Activated naive CD8-positive, alpha-beta T cell treated with anti-CD3 and anti-CD28 coated beads, Interleukin-2, amount 10 ng/mL, durations not matched to agents 7 days and 5 days (primary cell): ENCODE results near the gene MEIG1. TPM values are rescaled to one million over a fixed set of nuclear protein-coding genes. Genes with fewer than 3 reads are reported as not detected.
A peak's percentile ranks its signal among the peaks of the same experiment; 100 is the strongest.
"Not testable (repeated sequence)": the region's sequence is repeated elsewhere in the genome, so short reads cannot be mapped to it uniquely, and the experiment has no call there.

Experiments used
- ATAC-seq: fragments of 150-1000 bp; cut with Tn5 transposase; one replicate; pipeline ENCODE4 v1.10.0; 2021; ENCODE audit warnings: low read depth, moderate library complexity
- POLR2A ChIA-PET: fragments of 350-600 bp; sonication (Branson Sonifier 250); formaldehyde crosslinking; loops from one replicate; lab custom pipeline; 2021; ENCODE audit warnings: antibody characterized with exemption; lab: Charles Lee
- DNase-seq: peaks from one replicate; pipeline ENCODE4 v3.0.0; 2021
- H3K27ac Mint-ChIP-seq: one replicate; pipeline ENCODE4 v1.8.0; 2022; ENCODE audit warnings: mild to moderate bottlenecking, mixed read lengths
- H3K27me3 Mint-ChIP-seq: one replicate; pipeline ENCODE4 v1.8.0; 2022; ENCODE audit warnings: mild to moderate bottlenecking, moderate library complexity, mixed read lengths
- H3K36me3 Mint-ChIP-seq: one replicate; pipeline ENCODE4 v1.8.0; 2021; ENCODE audit warnings: mild to moderate bottlenecking, mixed read lengths
- H3K4me1 Mint-ChIP-seq: one replicate; pipeline ENCODE4 v1.8.0; 2021; ENCODE audit warnings: mixed read lengths
- H3K4me3 Mint-ChIP-seq: one replicate; pipeline ENCODE4 v1.8.0; 2022; ENCODE audit warnings: mild to moderate bottlenecking, moderate library complexity, mixed read lengths
- H3K9me3 Mint-ChIP-seq: one replicate; pipeline ENCODE4 v1.8.0; 2021; ENCODE audit warnings: mixed read lengths
- total RNA-seq, 2 experiments: library from RNA; stranded (reverse); gene quantifications; one replicate each; pipeline ENCODE4 v1.2.3, GENCODE V29; 2021

MEIG1 gene
- total RNA-seq, 2 experiments from 2014 or later, result 0.78 to 0.88 TPM

GRCh38 chr10:14942147-14942949, 16.8 kb upstream of the MEIG1 start:
- H3K4me3 Mint-ChIP-seq, result not testable (repeated sequence)
- H3K27ac Mint-ChIP-seq, result peak overlapping the region; percentile 79

DNA sequence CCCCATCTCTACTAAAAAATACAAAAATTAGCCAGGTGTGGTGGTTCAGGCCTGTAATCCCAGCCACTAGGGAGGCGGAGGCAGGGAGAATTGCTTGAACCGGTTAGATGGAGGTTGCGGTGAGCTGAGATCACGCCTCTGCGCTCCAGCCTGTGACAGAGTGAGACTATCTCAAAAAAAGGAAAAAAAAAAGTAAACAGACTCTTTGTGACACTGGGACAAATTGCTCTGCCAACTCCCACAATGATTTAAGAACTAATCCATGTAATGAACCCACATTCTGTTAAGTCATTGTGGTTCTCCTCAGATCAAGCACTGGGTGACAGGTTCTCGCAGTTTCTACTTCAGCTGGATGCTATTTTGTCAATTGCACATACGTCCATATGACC, 16.2 kb upstream of the MEIG1 start:
- peaks cover 15% of the 10 kb centered on the region for H3K4me1 Mint-ChIP-seq
- H3K9me3 Mint-ChIP-seq, ATAC-seq, H3K27me3 Mint-ChIP-seq, DNase-seq, POLR2A ChIA-PET, H3K27ac Mint-ChIP-seq, H3K4me3 Mint-ChIP-seq: not testable (repeated sequence)
- H3K36me3 Mint-ChIP-seq, result peaks cover 33% of the 10 kb centered on the region

More at GRCh38 chr10:14942147-14942949, 16.8 kb upstream of the MEIG1 start:
- POLR2A ChIA-PET, result interaction anchor here (0.6 kb wide), 1 partner anchor 18 kb away, joined by 3 read pairs; no protein-coding TSS in a partner anchor
- not testable (repeated sequence) for DNase-seq, H3K27me3 Mint-ChIP-seq, H3K9me3 Mint-ChIP-seq, ATAC-seq
- H3K4me1 Mint-ChIP-seq, result peaks cover 15% of the 10 kb centered on the region
- H3K36me3 Mint-ChIP-seq, result peaks cover 33% of the 10 kb centered on the region

- DNase-seq, result no peak
- H3K4me1 Mint-ChIP-seq, result peaks cover 23% of the 10 kb centered on the region
- POLR2A ChIA-PET, result interaction anchor here (0.6 kb wide), 1 partner anchor 40 kb away, joined by 9 read pairs; no protein-coding TSS in a partner anchor
- H3K36me3 Mint-ChIP-seq, result peaks cover 38% of the 10 kb centered on the region
- no peaks in the 10 kb centered on the region for H3K27me3 Mint-ChIP-seq
- H3K27ac Mint-ChIP-seq, result no peak overlapping the region
- no peak overlapping the region for H3K4me3 Mint-ChIP-seq
- ATAC-seq, result no peak
- H3K9me3 Mint-ChIP-seq, result no peaks in the 10 kb centered on the region
Observed at GRCh38 chr10:14945108-14945507, 14.1 kb upstream of the MEIG1 start.

DNA sequence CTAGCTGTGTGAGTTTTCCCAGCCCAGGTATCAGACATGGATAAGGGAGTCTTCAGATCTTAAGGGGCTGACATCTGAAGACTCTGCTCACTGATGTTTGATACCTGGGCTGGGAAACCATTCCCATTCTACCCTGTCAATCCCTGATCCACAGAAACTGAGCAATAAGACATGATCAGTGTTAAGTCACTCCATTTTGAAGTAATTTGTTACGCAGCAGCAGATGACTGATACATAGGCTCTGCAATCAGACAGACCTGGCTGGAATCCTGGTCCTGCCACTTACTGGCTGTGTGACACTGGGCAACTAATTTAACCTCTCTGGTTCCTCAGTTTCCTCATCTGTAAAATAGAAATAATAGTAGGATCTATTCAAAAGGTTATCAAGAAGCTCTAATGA, 11.9 kb upstream of the MEIG1 start:
- H3K36me3 Mint-ChIP-seq, result peaks cover 45% of the 10 kb centered on the region

DNA sequence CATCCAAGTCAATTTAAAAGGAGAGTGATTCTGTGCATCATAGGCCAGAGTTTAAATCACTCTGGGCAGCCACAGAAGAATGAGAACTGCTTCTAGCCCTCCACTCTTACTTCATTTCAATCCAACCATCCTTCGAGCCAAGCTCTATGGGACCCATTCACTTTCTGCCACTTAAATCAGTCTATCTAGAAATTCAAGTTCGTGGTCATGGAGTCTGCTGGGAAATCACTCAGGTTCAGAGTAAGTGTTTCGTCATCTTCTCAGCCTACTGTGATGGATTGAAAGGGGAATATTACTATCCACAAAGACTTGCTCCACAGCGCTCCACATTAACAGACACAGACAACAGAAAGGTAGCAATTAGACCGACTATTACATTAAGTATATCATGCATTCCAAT, 9.9 kb upstream of the MEIG1 start:
- Mint-ChIP-seq H3K4me1 (peaks cover 37% of the 10 kb centered on the region), H3K9me3 (no peaks in the 10 kb centered on the region), H3K36me3 (peaks cover 45% of the 10 kb centered on the region), H3K27me3 (no peaks in the 10 kb centered on the region), H3K4me3 (peak overlapping the region; percentile 20), H3K27ac (peak overlapping the region; percentile 13)
- POLR2A ChIA-PET, result interaction anchor here (1.5 kb wide), 1 partner anchor 10 kb away, joined by 5 read pairs; the partner anchor contains the start of gene MEIG1
- ATAC-seq, result no peak
- DNase-seq, result no peak

More for the DNA sequence above, 11.9 kb upstream of the MEIG1 start:
- Mint-ChIP-seq H3K27ac (no peak overlapping the region), H3K4me3 (no peak overlapping the region), H3K4me1 (peaks cover 36% of the 10 kb centered on the region), H3K9me3 (no peaks in the 10 kb centered on the region), H3K27me3 (no peaks in the 10 kb centered on the region)
- no peak for DNase-seq
- POLR2A ChIA-PET, result no interaction called here
- no peak for ATAC-seq

DNA sequence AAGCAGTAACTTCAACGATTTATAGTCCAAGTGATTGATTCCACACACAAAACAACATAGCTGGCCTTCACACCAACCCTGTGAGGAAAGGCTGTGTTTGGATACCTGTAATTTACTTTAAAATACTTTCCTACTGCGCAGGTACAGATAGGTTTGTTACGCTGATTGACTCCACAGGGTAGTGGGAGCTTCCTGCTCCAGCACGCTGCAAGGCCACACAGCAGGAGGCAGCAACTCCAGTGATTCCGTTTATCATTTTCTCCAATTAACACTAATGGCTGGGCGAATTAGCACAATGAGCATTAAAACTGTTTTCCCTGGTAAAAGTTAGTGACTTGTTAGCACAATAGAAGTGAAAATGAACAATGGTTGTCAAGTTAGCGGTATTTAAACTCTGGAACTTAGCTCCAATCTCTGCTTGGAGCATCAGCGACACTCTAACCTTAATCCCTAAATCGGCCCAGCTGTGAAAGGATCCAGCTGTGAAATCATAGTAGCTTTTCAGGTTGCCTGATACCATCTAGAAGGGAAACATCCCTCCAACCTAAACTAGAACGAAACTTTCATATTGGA, 6.3 kb upstream of the MEIG1 start:
- POLR2A ChIA-PET, result interaction anchor here (0.7 to 3.2 kb wide), 13 partner anchors 9 to 390 kb away, joined by 3 to 26 read pairs (median 4); partner anchors contain the start of genes CDNF, HSPA14, MSANTD7 and SUV39H2
- peaks cover 50% of the 10 kb centered on the region for H3K4me1 Mint-ChIP-seq

GRCh38 chr10:14953424-14954000, 5.7 kb upstream of the MEIG1 start:
- H3K4me3 Mint-ChIP-seq, result peak overlapping the region; percentile 89
- H3K36me3 Mint-ChIP-seq, result peaks cover 27% of the 10 kb centered on the region
- H3K4me1 Mint-ChIP-seq, result peaks cover 50% of the 10 kb centered on the region
- peak overlapping the region; percentile 89 for H3K27ac Mint-ChIP-seq
- ATAC-seq (peak; percentile 47), DNase-seq (no peak)
- POLR2A ChIA-PET, result interaction anchor here (0.7 to 3.2 kb wide), 13 partner anchors 8 to 391 kb away, joined by 3 to 26 read pairs (median 4); partner anchors contain the start of genes CDNF, HSPA14, MSANTD7 and SUV39H2
- no peaks in the 10 kb centered on the region for H3K9me3 Mint-ChIP-seq
- H3K27me3 Mint-ChIP-seq, result no peaks in the 10 kb centered on the region

More for the DNA sequence above, 6.3 kb upstream of the MEIG1 start:
- H3K27ac Mint-ChIP-seq, result peak overlapping the region; percentile 89
- no peak for ATAC-seq
- H3K36me3 Mint-ChIP-seq, result peaks cover 33% of the 10 kb centered on the region
- DNase-seq, result no peak
- peak overlapping the region; percentile 89 for H3K4me3 Mint-ChIP-seq
- H3K27me3 Mint-ChIP-seq, result no peaks in the 10 kb centered on the region
- H3K9me3 Mint-ChIP-seq, result no peaks in the 10 kb centered on the region

DNA sequence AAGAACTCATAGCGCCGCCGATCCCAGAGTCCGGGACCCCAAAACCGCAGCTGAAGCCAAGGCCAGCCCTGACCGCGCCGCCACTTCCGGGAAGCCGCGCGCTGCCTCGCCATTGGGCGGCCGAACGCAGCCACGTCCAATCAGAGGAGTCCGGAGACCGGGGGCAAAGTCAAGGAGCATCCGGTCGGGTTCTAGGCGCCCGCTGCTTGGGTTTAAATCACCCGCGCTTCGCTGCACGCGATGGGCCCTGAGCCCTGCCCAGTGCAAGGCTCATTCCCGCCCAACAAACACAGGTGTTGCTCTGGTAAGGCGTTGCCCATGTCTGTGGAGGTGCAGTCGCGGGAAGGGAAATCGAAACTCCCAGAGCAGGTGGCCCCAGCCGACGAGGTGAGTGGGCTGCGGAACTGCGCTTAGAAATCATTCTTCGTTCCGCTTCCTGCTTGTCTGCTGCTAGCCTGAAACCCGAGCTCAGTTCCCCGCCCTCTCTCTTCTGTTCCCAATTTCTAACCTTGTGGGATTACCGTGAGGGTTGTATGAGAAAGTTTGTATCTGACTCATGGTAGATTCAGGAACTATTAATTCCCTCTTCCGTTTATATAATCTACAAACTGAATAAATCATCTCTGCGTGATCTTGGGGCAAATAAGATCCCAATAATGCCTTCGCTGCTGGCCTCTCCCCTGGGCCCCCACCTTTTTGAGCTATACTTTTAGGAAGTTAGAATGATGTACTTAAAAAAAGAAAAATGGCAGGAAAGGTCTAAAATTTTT, 5.0 kb upstream of the MEIG1 start, which contains the start of gene DCLRE1C:
Gene DCLRE1C (minus strand): TSS at position 96 of the 770 bp plus-strand sequence. CDS start 86 bp downstream, at position 10.
- Mint-ChIP-seq H3K4me3 (peak within 1 kb of the TSS; percentile 89), H3K9me3 (no peaks in the 10 kb centered on the region), H3K27ac (peak within 1 kb of the TSS; percentile 89), H3K27me3 (no peaks in the 10 kb centered on the region), H3K4me1 (peaks cover 49% of the 10 kb centered on the region), H3K36me3 (peaks cover 23% of the 10 kb centered on the region)
- POLR2A ChIA-PET, result interaction anchor here (0.5 to 3.2 kb wide), 10 partner anchors 8 to 242 kb away, joined by 3 to 26 read pairs (median 5); partner anchors contain the start of genes CDNF, HSPA14, MSANTD7 and SUV39H2
- peak; percentile 93 for DNase-seq
- ATAC-seq, result peak; percentile 95

GRCh38 chr10:14954934-14955333, 4.3 kb upstream of the MEIG1 start:
- H3K4me1 Mint-ChIP-seq, result peaks cover 41% of the 10 kb centered on the region
- no peaks in the 10 kb centered on the region for H3K9me3 Mint-ChIP-seq
- no peaks in the 10 kb centered on the region for H3K27me3 Mint-ChIP-seq
- no peak for ATAC-seq
- H3K27ac Mint-ChIP-seq, result peak overlapping the region; percentile 89
- peak overlapping the region; percentile 89 for H3K4me3 Mint-ChIP-seq
- POLR2A ChIA-PET, result interaction anchor here (0.5 to 3.2 kb wide), 5 partner anchors 9 to 117 kb away, joined by 3 to 26 read pairs (median 4); partner anchors contain the start of genes CDNF, HSPA14, MSANTD7 and SUV39H2
- peaks cover 20% of the 10 kb centered on the region for H3K36me3 Mint-ChIP-seq
- DNase-seq, result no peak

DNA sequence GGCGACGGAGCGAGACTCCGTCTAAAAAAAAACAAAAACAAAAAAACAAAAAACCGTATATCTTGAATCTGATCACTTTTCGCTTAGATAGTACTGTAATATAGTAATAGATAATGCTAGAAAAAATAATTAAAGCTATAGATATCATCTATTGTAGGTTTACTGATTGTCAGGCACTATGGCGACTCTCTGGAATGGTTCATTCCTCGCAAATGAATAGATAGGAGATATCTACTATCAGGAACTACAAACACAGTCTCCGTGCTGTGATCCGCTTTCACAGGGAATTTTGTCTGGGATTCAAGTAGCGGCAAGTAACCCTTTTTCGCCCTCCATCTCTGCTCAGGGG, 342 bp upstream of the MEIG1 start:
- peaks cover 3% of the 10 kb centered on the region for H3K36me3 Mint-ChIP-seq
- peaks cover 26% of the 10 kb centered on the region for H3K4me1 Mint-ChIP-seq
- POLR2A ChIA-PET, result interaction anchor here (0.7 to 2.4 kb wide), 6 partner anchors 9 to 1172 kb away, joined by 3 to 17 read pairs (median 6); partner anchors contain the start of genes CDNF, HSPA14, MSANTD7 and RPP38
- ATAC-seq, result no peak
- H3K27me3 Mint-ChIP-seq, result no peaks in the 10 kb centered on the region
- DNase-seq, result no peak
- H3K4me3 Mint-ChIP-seq, result peak overlapping the region; percentile 82
- no peaks in the 10 kb centered on the region for H3K9me3 Mint-ChIP-seq
- H3K27ac Mint-ChIP-seq, result peak overlapping the region; percentile 95

DNA sequence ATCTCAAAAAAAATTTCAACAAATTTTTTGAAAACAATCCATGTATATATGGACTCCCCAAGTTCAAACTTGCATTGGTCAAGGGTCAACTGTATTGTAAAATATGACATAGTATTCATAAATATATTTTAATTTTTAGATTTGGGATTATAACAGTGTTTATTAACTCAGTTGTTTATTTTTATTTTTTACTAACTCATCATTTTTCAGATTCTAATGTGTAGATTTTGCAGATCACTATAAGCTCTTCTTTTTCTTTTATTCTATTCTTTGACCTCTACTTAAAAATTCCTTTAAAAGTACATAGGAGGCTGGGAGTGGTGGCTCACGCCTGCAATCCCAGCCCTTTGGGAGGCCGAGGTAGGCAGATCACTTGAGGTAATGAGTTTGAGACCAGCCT, 8.7 kb downstream of the MEIG1 start:
- POLR2A ChIA-PET, result no interaction called here
- no peak overlapping the region for H3K27ac Mint-ChIP-seq

DNA sequence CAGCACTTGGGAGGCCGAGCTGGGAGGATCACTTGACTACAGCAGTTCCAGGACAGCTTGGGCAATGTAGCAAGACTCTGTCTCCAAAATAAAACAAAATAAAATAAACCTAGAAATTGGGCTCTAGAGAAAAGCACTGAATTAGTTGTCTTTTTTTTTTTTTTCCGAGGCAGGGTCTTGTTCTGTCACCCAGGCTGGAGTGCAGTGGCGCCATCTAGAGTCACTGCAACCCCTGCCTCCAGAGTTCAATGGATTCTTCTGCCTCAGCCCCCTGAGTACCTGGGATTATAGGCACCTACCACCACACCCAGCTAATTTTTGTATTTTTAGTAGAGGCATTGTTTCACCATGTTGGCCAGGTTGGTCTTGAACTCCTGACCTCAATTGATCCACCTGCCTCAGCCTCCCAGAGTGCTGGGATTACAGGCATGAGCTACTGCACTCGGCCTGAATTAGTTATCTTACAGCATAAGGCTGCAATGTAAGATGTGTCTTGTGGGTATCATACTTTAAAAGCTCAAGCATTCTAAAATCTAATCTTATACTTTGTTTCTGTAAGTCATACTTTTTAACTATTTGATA, 12.8 kb downstream of the MEIG1 start:
- DNase-seq (peak; percentile 62), ATAC-seq (no peak)
- H3K27me3 Mint-ChIP-seq, result peaks cover 9% of the 10 kb centered on the region
- H3K4me3 Mint-ChIP-seq, result no peak overlapping the region
- H3K27ac Mint-ChIP-seq, result no peak overlapping the region
- POLR2A ChIA-PET, result interaction anchor here (1.3 kb wide), 1 partner anchor 19 kb away, joined by 4 read pairs; no protein-coding TSS in a partner anchor
- peaks cover 9% of the 10 kb centered on the region for H3K4me1 Mint-ChIP-seq
- no peaks in the 10 kb centered on the region for H3K9me3 Mint-ChIP-seq
- H3K36me3 Mint-ChIP-seq, result no peaks in the 10 kb centered on the region

More for the DNA sequence above, 8.7 kb downstream of the MEIG1 start:
- DNase-seq (no peak), ATAC-seq (no peak)
- no peaks in the 10 kb centered on the region for H3K36me3 Mint-ChIP-seq
- no peak overlapping the region for H3K4me3 Mint-ChIP-seq
- peaks cover 6% of the 10 kb centered on the region for H3K4me1 Mint-ChIP-seq
- no peaks in the 10 kb centered on the region for H3K9me3 Mint-ChIP-seq
- H3K27me3 Mint-ChIP-seq, result no peaks in the 10 kb centered on the region
